ENCODE results near the gene ARPIN.

Gene ARPIN

GRCh38 chr15:89848970-89849292 lies 63.8 kb downstream of the ARPIN start:
- DNase-seq (ENCODE audit: insufficient read length, low spot score): no peak
- no peak for FAIRE-seq

- DNase-seq (ENCODE audit: insufficient read length, low spot score) (no peak), FAIRE-seq (no peak)
These were observed 65.7 kb downstream of the ARPIN start for GRCh38 chr15:89847101-89847500.

GRCh38 chr15:89845305-89845893 lies 67.4 kb downstream of the ARPIN start:
- peak; percentile 20 for FAIRE-seq

More at GRCh38 chr15:89845305-89845893, 67.4 kb downstream of the ARPIN start:
- peak; percentile 79 for DNase-seq (ENCODE audit: insufficient read length, low spot score)
